Measurements from ENCODE around the gene LAMA2.
A peak's percentile ranks its signal among the peaks of the same experiment; 100 is the strongest.

LAMA2 gene

DNA sequence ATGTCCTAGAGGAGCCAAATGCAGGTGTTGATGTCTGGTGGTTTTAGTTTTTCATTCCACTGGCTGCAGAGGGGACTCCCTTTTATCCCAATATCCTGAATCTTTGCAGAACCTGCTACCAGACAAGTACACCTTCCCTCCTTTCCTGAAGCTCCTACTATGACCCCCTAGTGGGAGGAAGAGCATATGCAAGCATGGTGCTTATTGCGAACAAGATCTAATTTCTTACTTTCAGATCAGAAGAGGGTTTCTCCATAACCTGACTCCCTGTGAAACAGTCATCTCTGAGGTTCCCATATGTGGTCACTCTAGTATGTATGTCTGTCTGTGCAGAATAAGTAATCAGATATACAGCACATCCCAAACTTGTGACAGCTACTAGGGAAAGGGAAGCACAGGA, 549.8 kb downstream of the LAMA2 start:
- H3K4me3 ChIP-seq (ENCODE audit: insufficient read length, low read depth): no peak overlapping the region
- no peaks in the 10 kb centered on the region for H3K36me3 ChIP-seq (ENCODE audit: insufficient read depth, insufficient read length, low read length)
- no peak overlapping the region for H3K9ac ChIP-seq (ENCODE audit: insufficient read length, low read depth)
- H3K9me3 ChIP-seq (ENCODE audit: insufficient read depth, low read length): no peaks in the 10 kb centered on the region
- DNase-seq (ENCODE audit: low read depth, low spot score): no peak
- H3K4me1 ChIP-seq (ENCODE audit: insufficient read depth, insufficient read length): no peaks in the 10 kb centered on the region
- TF ChIP-seq ZNF274 (IDR thresholded peaks at IDR 0.05; ENCODE audit: low read depth, low read length): no peak
- no peak for TF ChIP-seq YY1 (IDR thresholded peaks at IDR 0.05; ENCODE audit: insufficient read depth, insufficient read length)
- no peak for TF ChIP-seq SUZ12 (IDR thresholded peaks at IDR 0.05; ENCODE audit: extremely low read depth, insufficient read depth, insufficient read length)
- no peaks in the 10 kb centered on the region for H3K27me3 ChIP-seq (ENCODE audit: insufficient read depth, insufficient read length)

DNA sequence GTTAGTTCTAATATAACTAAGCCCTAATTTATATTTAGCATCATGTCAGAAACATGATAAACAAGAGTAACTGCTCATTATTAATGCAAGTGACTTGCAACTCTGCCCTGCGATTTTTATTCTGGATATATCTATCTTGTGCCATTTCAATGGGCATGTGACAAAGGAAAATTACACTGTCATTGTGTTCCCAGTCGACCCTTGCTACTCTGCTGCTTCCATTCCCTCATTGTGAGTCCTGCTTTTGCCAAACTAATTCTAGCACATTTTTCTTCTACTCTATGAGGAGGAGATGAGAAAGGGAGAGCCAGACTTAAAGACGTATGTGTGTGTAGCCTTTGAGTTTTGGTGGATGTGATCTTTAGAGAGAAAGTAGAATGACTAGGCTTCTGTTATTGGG, 551.2 kb downstream of the LAMA2 start:
- H3K9me3 ChIP-seq (ENCODE audit: insufficient read depth, low read length): no peaks in the 10 kb centered on the region
- H3K36me3 ChIP-seq (ENCODE audit: insufficient read depth, insufficient read length, low read length): no peaks in the 10 kb centered on the region
- H3K4me3 ChIP-seq (ENCODE audit: insufficient read length, low read depth): no peak overlapping the region
- H3K9ac ChIP-seq (ENCODE audit: insufficient read length, low read depth): no peak overlapping the region
- no peak for DNase-seq (ENCODE audit: low read depth, low spot score)
- no peaks in the 10 kb centered on the region for H3K4me1 ChIP-seq (ENCODE audit: insufficient read depth, insufficient read length)
- no peak for TF ChIP-seq YY1 (IDR thresholded peaks at IDR 0.05; ENCODE audit: insufficient read depth, insufficient read length)
- no peak for TF ChIP-seq SUZ12 (IDR thresholded peaks at IDR 0.05; ENCODE audit: extremely low read depth, insufficient read depth, insufficient read length)
- no peak for TF ChIP-seq ZNF274 (IDR thresholded peaks at IDR 0.05; ENCODE audit: low read depth, low read length)
- H3K27me3 ChIP-seq (ENCODE audit: insufficient read depth, insufficient read length): no peaks in the 10 kb centered on the region

GRCh38 chr6:129440691-129441090, 557.8 kb downstream of the LAMA2 start:
- peak; percentile 3 for DNase-seq (ENCODE audit: low read depth, low spot score)
- Histone ChIP-seq H3K9me3 (ENCODE audit: insufficient read depth, low read length) (no peaks in the 10 kb centered on the region), H3K4me1 (ENCODE audit: insufficient read depth, insufficient read length) (no peaks in the 10 kb centered on the region), H3K36me3 (ENCODE audit: insufficient read depth, insufficient read length, low read length) (no peaks in the 10 kb centered on the region), H3K4me3 (ENCODE audit: insufficient read length, low read depth) (no peak overlapping the region), H3K9ac (ENCODE audit: insufficient read length, low read depth) (no peak overlapping the region), H3K27me3 (ENCODE audit: insufficient read depth, insufficient read length) (no peaks in the 10 kb centered on the region)
- no peak for TF ChIP-seq YY1 (IDR thresholded peaks at IDR 0.05; ENCODE audit: insufficient read depth, insufficient read length)
- no peak for TF ChIP-seq ZNF274 (IDR thresholded peaks at IDR 0.05; ENCODE audit: low read depth, low read length)
- TF ChIP-seq SUZ12 (IDR thresholded peaks at IDR 0.05; ENCODE audit: extremely low read depth, insufficient read depth, insufficient read length): no peak

DNA sequence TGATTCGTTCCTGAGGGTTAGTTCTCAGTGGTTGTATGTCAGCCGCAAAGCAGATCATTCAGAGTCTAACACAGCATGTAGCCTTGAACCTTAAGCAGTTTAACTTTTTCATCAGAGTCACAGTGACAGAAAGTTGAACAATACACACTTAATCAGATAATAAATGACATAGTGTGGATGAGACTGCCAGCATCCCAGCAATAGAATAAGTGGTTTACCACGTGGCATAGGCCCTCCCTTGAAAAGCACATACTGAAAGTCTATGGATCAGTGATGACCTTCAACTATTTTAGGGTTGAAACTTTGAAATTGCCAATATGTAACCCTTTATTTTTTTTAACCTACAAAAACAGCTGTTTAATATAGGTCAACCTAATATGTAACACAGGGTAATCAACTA, 561.7 kb downstream of the LAMA2 start:
- no peak overlapping the region for H3K4me3 ChIP-seq (ENCODE audit: insufficient read length, low read depth)
- TF ChIP-seq SUZ12 (IDR thresholded peaks at IDR 0.05; ENCODE audit: extremely low read depth, insufficient read depth, insufficient read length): no peak
- no peak for TF ChIP-seq ZNF274 (IDR thresholded peaks at IDR 0.05; ENCODE audit: low read depth, low read length)
- TF ChIP-seq YY1 (IDR thresholded peaks at IDR 0.05; ENCODE audit: insufficient read depth, insufficient read length): no peak
- DNase-seq (ENCODE audit: low read depth, low spot score): no peak
- H3K36me3 ChIP-seq (ENCODE audit: insufficient read depth, insufficient read length, low read length): no peaks in the 10 kb centered on the region
- no peaks in the 10 kb centered on the region for H3K9me3 ChIP-seq (ENCODE audit: insufficient read depth, low read length)
- no peaks in the 10 kb centered on the region for H3K4me1 ChIP-seq (ENCODE audit: insufficient read depth, insufficient read length)
- H3K9ac ChIP-seq (ENCODE audit: insufficient read length, low read depth): no peak overlapping the region
- H3K27me3 ChIP-seq (ENCODE audit: insufficient read depth, insufficient read length): no peaks in the 10 kb centered on the region

DNA sequence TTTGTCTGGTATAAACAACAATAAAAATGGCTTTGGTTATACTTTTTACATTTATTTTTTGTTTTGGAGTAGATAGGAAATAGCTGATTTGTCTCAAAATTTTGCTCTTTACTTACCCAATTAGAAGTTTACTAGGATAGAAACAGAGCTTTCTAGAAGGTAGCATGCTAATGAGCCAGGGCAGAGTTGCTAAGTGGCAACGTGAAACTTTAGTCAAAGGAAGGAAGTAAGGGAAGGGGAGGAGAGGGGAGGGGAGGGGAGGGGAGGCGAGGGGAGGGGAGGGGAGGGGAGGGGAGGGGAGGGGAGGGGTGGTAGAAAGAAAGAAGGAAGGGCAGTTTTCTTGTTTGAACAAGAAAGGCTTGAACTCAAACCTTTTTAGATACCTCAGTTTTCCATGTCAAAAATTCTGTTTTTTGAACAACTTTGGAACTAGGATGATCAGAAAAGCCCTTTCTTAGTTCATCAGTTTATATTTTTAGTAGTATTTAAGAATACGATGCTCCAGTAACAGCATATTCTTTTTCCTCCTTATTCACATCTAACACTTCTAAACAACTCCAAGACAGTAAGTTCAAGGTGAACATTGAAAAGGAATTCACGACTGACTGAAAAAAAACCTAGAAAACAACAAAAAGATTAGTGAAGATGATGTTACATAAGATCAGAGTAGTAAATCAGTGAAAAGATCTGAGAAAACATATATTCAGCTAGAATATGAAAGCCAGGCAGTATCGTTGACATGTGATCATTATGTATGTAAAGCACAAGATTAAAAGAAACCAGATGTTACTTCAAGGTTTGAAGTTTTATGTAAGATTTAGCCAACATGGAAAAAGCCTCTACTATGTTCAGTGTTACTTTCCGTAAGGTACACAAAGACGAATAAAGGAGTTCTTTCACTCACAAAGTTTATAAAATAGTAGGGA, 563.6 kb downstream of the LAMA2 start:
- Histone ChIP-seq H3K4me1 (ENCODE audit: insufficient read depth, insufficient read length) (no peaks in the 10 kb centered on the region), H3K4me3 (ENCODE audit: insufficient read length, low read depth) (no peak overlapping the region), H3K9ac (ENCODE audit: insufficient read length, low read depth) (no peak overlapping the region), H3K27me3 (ENCODE audit: insufficient read depth, insufficient read length) (no peaks in the 10 kb centered on the region), H3K9me3 (ENCODE audit: insufficient read depth, low read length) (no peaks in the 10 kb centered on the region), H3K36me3 (ENCODE audit: insufficient read depth, insufficient read length, low read length) (no peaks in the 10 kb centered on the region)
- TF ChIP-seq SUZ12 (IDR thresholded peaks at IDR 0.05; ENCODE audit: extremely low read depth, insufficient read depth, insufficient read length) (no peak), YY1 (IDR thresholded peaks at IDR 0.05; ENCODE audit: insufficient read depth, insufficient read length) (no peak), ZNF274 (IDR thresholded peaks at IDR 0.05; ENCODE audit: low read depth, low read length) (no peak)
- no peak for DNase-seq (ENCODE audit: low read depth, low spot score)

GRCh38 chr6:129447198-129447565, 564.2 kb downstream of the LAMA2 start:
- no peak for TF ChIP-seq YY1 (IDR thresholded peaks at IDR 0.05; ENCODE audit: insufficient read depth, insufficient read length)
- no peak for TF ChIP-seq ZNF274 (IDR thresholded peaks at IDR 0.05; ENCODE audit: low read depth, low read length)
- no peak for TF ChIP-seq SUZ12 (IDR thresholded peaks at IDR 0.05; ENCODE audit: extremely low read depth, insufficient read depth, insufficient read length)
- no peaks in the 10 kb centered on the region for H3K36me3 ChIP-seq (ENCODE audit: insufficient read depth, insufficient read length, low read length)
- H3K4me3 ChIP-seq (ENCODE audit: insufficient read length, low read depth): no peak overlapping the region
- no peaks in the 10 kb centered on the region for H3K9me3 ChIP-seq (ENCODE audit: insufficient read depth, low read length)
- no peaks in the 10 kb centered on the region for H3K4me1 ChIP-seq (ENCODE audit: insufficient read depth, insufficient read length)
- DNase-seq (ENCODE audit: low read depth, low spot score): no peak
- no peak overlapping the region for H3K9ac ChIP-seq (ENCODE audit: insufficient read length, low read depth)
- H3K27me3 ChIP-seq (ENCODE audit: insufficient read depth, insufficient read length): no peaks in the 10 kb centered on the region

GRCh38 chr6:129448965-129449364, 566.0 kb downstream of the LAMA2 start:
- H3K36me3 ChIP-seq (ENCODE audit: insufficient read depth, insufficient read length, low read length): no peaks in the 10 kb centered on the region
- no peak overlapping the region for H3K9ac ChIP-seq (ENCODE audit: insufficient read length, low read depth)
- H3K27me3 ChIP-seq (ENCODE audit: insufficient read depth, insufficient read length): no peaks in the 10 kb centered on the region
- no peaks in the 10 kb centered on the region for H3K4me1 ChIP-seq (ENCODE audit: insufficient read depth, insufficient read length)
- no peaks in the 10 kb centered on the region for H3K9me3 ChIP-seq (ENCODE audit: insufficient read depth, low read length)
- H3K4me3 ChIP-seq (ENCODE audit: insufficient read length, low read depth): no peak overlapping the region
- TF ChIP-seq SUZ12 (IDR thresholded peaks at IDR 0.05; ENCODE audit: extremely low read depth, insufficient read depth, insufficient read length): no peak
- TF ChIP-seq YY1 (IDR thresholded peaks at IDR 0.05; ENCODE audit: insufficient read depth, insufficient read length): no peak
- no peak for TF ChIP-seq ZNF274 (IDR thresholded peaks at IDR 0.05; ENCODE audit: low read depth, low read length)
- no peak for DNase-seq (ENCODE audit: low read depth, low spot score)

Data from NT2/D1 (cell line).